DMS79 (cell line): Measurements from ENCODE around the gene CCDC190.
"Not testable (repeated sequence)": the region's sequence is repeated elsewhere in the genome, so short reads cannot be mapped to it uniquely, and the experiment has no call there.

ENCODE experiments used
- DNase-seq: peaks from one replicate; lab custom pipeline; 2025; lab: John Stamatoyannopoulos, UW

The CCDC190 gene

GRCh38 chr1:162832470-162832869 lies 28.5 kb downstream of the CCDC190 start:
- no peak for DNase-seq

- no peak for DNase-seq
These were observed 31.7 kb downstream of the CCDC190 start for GRCh38 chr1:162829268-162829667.

GRCh38 chr1:162823771-162824525 lies 37.0 kb downstream of the CCDC190 start:
- DNase-seq: no peak

GRCh38 chr1:162823231-162823630 lies 37.7 kb downstream of the CCDC190 start:
- DNase-seq: no peak

- no peak for DNase-seq
These were observed 38.4 kb downstream of the CCDC190 start for GRCh38 chr1:162822391-162823200.

- not testable (repeated sequence) for DNase-seq
These were observed 42.3 kb downstream of the CCDC190 start for GRCh38 chr1:162818666-162819065.

GRCh38 chr1:162818136-162818535 lies 42.8 kb downstream of the CCDC190 start:
- DNase-seq: not testable (repeated sequence)

GRCh38 chr1:162812357-162812756 lies 48.6 kb downstream of the CCDC190 start:
- DNase-seq: not testable (repeated sequence)

- DNase-seq: not testable (repeated sequence)
These were observed 53.5 kb downstream of the CCDC190 start for GRCh38 chr1:162807503-162807902.
